ENCODE data around the gene SEBOX.
A peak's percentile ranks its signal among the peaks of the same experiment; 100 is the strongest.
"Not testable (repeated sequence)": the region's sequence is repeated elsewhere in the genome, so short reads cannot be mapped to it uniquely, and the experiment has no call there.

SEBOX gene

GRCh38 chr17:28341516-28341915 lies 23.5 kb downstream of the SEBOX start:
- no peak for FAIRE-seq
- no peak for DNase-seq (ENCODE audit: low spot score)

- FAIRE-seq (no peak), DNase-seq (ENCODE audit: low spot score) (no peak)
These were observed 24.6 kb downstream of the SEBOX start for GRCh38 chr17:28340374-28340773.

- no peak for FAIRE-seq
- no peak for DNase-seq (ENCODE audit: low spot score)
These were observed 25.6 kb downstream of the SEBOX start for GRCh38 chr17:28339431-28339830.

- not testable (repeated sequence) for DNase-seq (ENCODE audit: low spot score); FAIRE-seq
These were observed 26.2 kb downstream of the SEBOX start for GRCh38 chr17:28338769-28339212.

- FAIRE-seq = no peak
- DNase-seq (ENCODE audit: low spot score) = peak; percentile 54
These were observed 26.8 kb downstream of the SEBOX start for GRCh38 chr17:28338056-28338768.

- DNase-seq (ENCODE audit: low spot score) (peak; percentile 78), FAIRE-seq (peak; percentile 44)
These were observed 28.8 kb downstream of the SEBOX start for GRCh38 chr17:28335959-28336871.

- DNase-seq (ENCODE audit: low spot score) (peak; percentile 98), FAIRE-seq (peak; percentile 92)
These were observed 29.6 kb downstream of the SEBOX start, which contains the start of the genes IFT20 and TNFAIP1 for GRCh38 chr17:28335201-28335958. TSS of gene IFT20 (minus strand) at chr17:28335472. CDS start at chr17:28331985, 3,487 bp downstream. TSS of gene TNFAIP1 (plus strand) at chr17:28335761. CDS start at chr17:28339522, 3,761 bp downstream.

- DNase-seq (ENCODE audit: low spot score) (no peak), FAIRE-seq (no peak)
These were observed 30.3 kb downstream of the SEBOX start for GRCh38 chr17:28334666-28335200.

GRCh38 chr17:28334171-28334570 lies 30.8 kb downstream of the SEBOX start:
- FAIRE-seq (no peak), DNase-seq (ENCODE audit: low spot score) (no peak)

- no peak for FAIRE-seq
These were observed 31.8 kb downstream of the SEBOX start for GRCh38 chr17:28333083-28333746.

GRCh38 chr17:28331891-28332420 lies 33.0 kb downstream of the SEBOX start:
- FAIRE-seq = no peak
- no peak for DNase-seq (ENCODE audit: low spot score)

More at GRCh38 chr17:28333083-28333746, 31.8 kb downstream of the SEBOX start:
- DNase-seq (ENCODE audit: low spot score) = no peak

- FAIRE-seq (no peak), DNase-seq (ENCODE audit: low spot score) (no peak)
These were observed 34.3 kb downstream of the SEBOX start for GRCh38 chr17:28330671-28331070.

- DNase-seq (ENCODE audit: low spot score) (no peak), FAIRE-seq (no peak)
These were observed 36.7 kb downstream of the SEBOX start for GRCh38 chr17:28328325-28328724.

GRCh38 chr17:28327709-28328108 lies 37.3 kb downstream of the SEBOX start:
- no peak for FAIRE-seq
- no peak for DNase-seq (ENCODE audit: low spot score)

- FAIRE-seq (no peak), DNase-seq (ENCODE audit: low spot score) (no peak)
These were observed 37.9 kb downstream of the SEBOX start for GRCh38 chr17:28327031-28327607.

- FAIRE-seq = no peak
These were observed 38.9 kb downstream of the SEBOX start for GRCh38 chr17:28326114-28326513.

GRCh38 chr17:28325211-28325610 lies 39.8 kb downstream of the SEBOX start:
- DNase-seq (ENCODE audit: low spot score) = no peak
- no peak for FAIRE-seq

More at GRCh38 chr17:28326114-28326513, 38.9 kb downstream of the SEBOX start:
- no peak for DNase-seq (ENCODE audit: low spot score)

GRCh38 chr17:28324781-28325180 lies 40.2 kb downstream of the SEBOX start:
- no peak for FAIRE-seq
- DNase-seq (ENCODE audit: low spot score) = no peak

GRCh38 chr17:28324267-28324745 lies 40.7 kb downstream of the SEBOX start:
- FAIRE-seq (no peak), DNase-seq (ENCODE audit: low spot score) (no peak)

Measured in RCC 7860 (cell line).